H1 (cell line): ENCODE measurements around the gene MTURN. TPM values are rescaled to one million over a fixed set of nuclear protein-coding genes. Genes with fewer than 3 reads are reported as not detected.

ENCODE experiments used
- BCL11A ChIP-seq, 2 experiments: IDR thresholded peaks; one replicate each; pipeline ENCODE4 v1.6.1; 2011; ENCODE audit warnings: low read depth in 2 of 2, low read length in 2 of 2, mild to moderate bottlenecking in 2 of 2
- CBX5 ChIP-seq: fragments of 300-800, 300-1000 bp; sonication (generic); IDR thresholded peaks from 2 replicates; pipeline ENCODE4 v1.7.1; 2016; ENCODE audit warnings: antibody characterized with exemption, low read length, low read depth
- GABPA ChIP-seq: IDR thresholded peaks from 2 replicates; pipeline ENCODE4 v1.6.1; 2011; ENCODE audit warnings: mild to moderate bottlenecking, low read length, moderate library complexity, borderline replicate concordance; ENCODE audit not compliant: insufficient read depth
- PHF8 ChIP-seq: fragments of 200-600 bp; sonication (generic); conservative IDR thresholded peaks from 2 replicates; pipeline ENCODE4 v1.7.1; 2012; ENCODE audit warnings: low read depth, mild to moderate bottlenecking, inconsistent platforms, low read length, moderate library complexity
- polyA plus RNA-seq, 7 experiments: library from polyadenylated mRNA; depleted of rRNA in 3 of 7; stranded (reverse) in 5 of 7; unstranded in 2 of 7; fragments of >200 nt in 5 of 7; fragments of 200-250 nt in 2 of 7; gene quantifications; 1 replicate in 5 of 7; 2 replicates in 1 of 7; 4 replicates in 1 of 7; pipeline versions ENCODE4 v1.2.1 to v1.2.3, GENCODE V29; 2011 to 2013; ENCODE audit warnings: missing spikeins in 2 of 7, mixed read lengths in 2 of 7
- total RNA-seq: library from RNA; stranded (reverse); fragmentation: NEBNext Ultra II Directional; extraction: Animal tissue kit (Norgen Biotek cat#: 25700); gene quantifications from 2 replicates; pipeline ENCODE4 v1.2.1, GENCODE V29; 2021

Gene MTURN
- total and polyA plus RNA-seq, 2 of the 8 experiments (the other 6 are each of a cell fraction or from before 2014, with no cell fraction given), result 2.6 to 5.8 TPM

DNA sequence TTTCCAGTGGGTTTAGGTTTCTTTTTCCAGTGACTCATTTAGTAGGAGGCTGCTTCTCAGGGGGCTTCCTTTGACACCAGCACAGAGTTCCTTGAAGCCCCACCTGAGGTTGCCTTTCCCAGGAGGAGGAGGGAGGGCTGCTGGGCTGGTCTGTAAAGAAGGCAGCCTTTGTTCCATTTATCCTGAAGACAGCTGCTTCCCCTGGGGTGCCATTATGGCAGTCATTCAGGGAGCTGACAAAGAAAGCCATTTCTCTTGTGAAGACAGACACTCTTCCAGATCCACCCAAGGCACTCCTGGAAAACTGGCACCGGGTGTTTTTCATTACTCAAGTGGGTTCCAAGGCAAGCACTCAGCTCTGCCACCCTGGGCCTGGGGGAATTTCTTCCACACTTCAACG lies 54.0 kb downstream of the MTURN start (continued):
- no peak for TF ChIP-seq PHF8
- no peak for TF ChIP-seq GABPA
- TF ChIP-seq CBX5, result no peak
- TF ChIP-seq BCL11A (IDR thresholded peaks at IDR 0.05; ENCODE audit: low read depth in 2 of 2, low read length in 2 of 2), result no peak
